GM13977 (cell line): Measurements from ENCODE around the gene PXN.

Experiments
- DNase-seq: peaks from one replicate; pipeline ENCODE4 v3.0.0; 2012; ENCODE audit warnings: low spot score
- in situ Hi-C: fragments of 300-500 bp; cut with MboI; formaldehyde crosslinking; loops from one replicate; pipeline ENCODE4 v1.12.0; 2022; ENCODE audit warnings: low sequenced_read_pairs, low pct_unique_long_range_greater_than_20kb, mixed read lengths, inconsistent platforms; ENCODE audit not compliant: unreplicated experiment
- TF ChIP-seq, protein P1 (sequence below): IDR thresholded peaks from 2 replicates; pipeline ENCODE4 v1.5.1; 2012; ENCODE audit warnings: mild to moderate bottlenecking, control low read depth; ENCODE audit not compliant: insufficient read depth; ENCODE audit errors: extremely low read depth, missing control alignments

The PXN gene

DNA sequence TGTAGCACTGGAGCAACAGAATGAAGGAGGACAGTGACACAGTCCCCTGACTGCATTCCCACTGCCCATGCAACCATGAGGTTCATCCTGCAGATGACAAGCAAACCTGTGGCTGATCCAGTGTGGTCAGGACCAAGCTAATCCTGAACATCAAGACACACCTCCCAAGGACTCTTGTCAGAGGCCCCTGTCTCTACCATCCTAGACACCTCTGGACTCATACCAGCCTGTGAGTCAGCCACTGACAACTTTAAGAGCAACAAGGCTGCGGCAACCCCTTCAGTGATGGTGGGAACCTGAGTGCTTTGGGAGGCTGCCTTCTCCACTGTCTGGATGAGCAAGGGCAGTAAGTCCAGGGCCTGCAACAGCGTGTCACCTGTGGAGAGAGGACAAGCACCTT lies 95.6 kb downstream of the PXN start:
- in situ Hi-C loops: no loop called here
- DNase-seq: no peak
- TF ChIP-seq, protein P1, sequence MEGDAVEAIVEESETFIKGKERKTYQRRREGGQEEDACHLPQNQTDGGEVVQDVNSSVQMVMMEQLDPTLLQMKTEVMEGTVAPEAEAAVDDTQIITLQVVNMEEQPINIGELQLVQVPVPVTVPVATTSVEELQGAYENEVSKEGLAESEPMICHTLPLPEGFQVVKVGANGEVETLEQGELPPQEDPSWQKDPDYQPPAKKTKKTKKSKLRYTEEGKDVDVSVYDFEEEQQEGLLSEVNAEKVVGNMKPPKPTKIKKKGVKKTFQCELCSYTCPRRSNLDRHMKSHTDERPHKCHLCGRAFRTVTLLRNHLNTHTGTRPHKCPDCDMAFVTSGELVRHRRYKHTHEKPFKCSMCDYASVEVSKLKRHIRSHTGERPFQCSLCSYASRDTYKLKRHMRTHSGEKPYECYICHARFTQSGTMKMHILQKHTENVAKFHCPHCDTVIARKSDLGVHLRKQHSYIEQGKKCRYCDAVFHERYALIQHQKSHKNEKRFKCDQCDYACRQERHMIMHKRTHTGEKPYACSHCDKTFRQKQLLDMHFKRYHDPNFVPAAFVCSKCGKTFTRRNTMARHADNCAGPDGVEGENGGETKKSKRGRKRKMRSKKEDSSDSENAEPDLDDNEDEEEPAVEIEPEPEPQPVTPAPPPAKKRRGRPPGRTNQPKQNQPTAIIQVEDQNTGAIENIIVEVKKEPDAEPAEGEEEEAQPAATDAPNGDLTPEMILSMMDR: no peak

DNA sequence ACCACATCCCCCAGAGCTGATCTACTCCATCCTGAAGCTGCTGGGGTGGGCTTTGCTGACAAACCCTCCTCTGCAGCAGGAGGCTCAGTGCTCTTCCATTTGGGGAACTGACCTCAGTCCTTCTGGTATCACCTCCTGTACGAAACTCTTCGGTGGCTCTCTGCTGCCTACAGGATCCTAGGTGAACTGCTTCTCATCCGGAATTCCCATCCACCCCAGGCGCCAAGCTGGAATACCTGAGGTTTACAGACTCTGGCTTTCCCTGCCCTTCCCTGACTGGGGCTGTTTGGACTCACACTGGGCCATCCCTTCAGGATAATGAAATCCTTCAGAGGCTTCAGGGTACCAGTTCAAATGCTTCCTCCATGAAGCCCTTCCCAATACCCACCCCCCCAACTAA lies 97.2 kb downstream of the PXN start:
- in situ Hi-C loops: no loop called here
- TF ChIP-seq, protein P1: no peak
- no peak for DNase-seq

DNA sequence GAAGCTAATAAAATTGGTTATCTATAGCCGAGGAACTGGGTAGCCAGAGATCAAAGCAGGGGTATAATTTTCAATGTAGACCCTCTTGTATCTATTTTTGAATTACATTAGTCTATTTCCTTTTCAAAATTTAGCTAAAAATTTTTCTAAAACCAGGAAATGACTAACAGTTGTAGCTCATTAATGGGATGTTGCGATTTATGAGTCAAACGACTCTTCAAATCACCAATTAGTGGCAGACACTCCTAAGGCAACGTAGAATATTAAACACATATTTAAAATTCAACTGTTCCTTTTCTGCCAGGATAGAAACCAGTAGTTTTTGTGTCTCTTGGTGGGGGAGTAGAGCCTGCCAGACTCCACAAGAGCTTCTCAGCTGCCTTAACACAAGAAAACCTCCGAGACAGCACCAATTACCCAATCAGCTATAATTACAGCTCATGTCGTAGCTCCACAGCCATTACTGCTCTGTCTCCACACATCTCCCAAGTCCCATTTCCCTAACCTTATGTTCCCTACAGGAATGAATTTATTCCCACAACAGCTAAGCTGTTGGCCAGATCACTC lies 97.9 kb downstream of the PXN start:
- in situ Hi-C loops: no loop called here
- TF ChIP-seq, protein P1: no peak
- DNase-seq: no peak

DNA sequence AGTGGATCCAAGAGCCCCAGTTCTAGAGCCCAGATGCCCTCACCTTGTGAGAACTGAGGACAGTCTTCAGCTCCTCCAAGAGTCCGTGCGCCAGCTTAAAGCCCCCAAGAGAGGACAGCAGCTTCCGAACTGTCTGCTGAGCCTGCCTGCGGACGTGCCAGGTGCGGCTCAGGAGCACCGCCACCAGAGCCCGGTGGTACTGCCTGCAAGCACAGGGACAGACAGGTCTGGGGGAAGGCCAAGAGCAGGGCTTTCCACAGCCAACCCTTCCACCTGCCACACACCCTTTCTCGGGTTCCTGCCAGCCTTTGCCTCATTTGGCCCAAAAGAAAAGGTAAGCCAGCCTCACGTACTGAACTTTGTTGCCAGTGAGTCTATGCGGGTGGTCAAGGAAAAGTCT lies 101.2 kb downstream of the PXN start:
- in situ Hi-C loops: no loop called here
- TF ChIP-seq, protein P1: no peak
- no peak for DNase-seq

DNA sequence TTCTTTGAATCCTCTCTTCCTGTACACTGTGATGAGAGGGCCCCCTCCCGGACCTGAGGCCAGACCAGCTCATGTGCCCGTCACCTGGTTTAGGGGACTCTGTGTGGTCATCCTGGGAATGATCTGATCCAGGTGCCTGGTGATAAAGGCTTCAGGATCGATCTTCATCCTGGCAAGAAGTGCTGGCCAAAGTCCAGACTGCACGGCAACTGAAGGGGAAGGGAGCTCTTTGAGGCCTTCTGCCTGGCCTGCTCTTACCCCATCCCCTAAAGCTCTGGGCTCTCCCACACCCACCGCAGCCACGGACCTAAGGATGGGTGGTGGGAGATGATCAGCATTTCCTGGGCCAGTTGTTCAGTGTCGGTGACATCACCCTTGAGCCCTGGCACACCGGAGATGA lies 102.8 kb downstream of the PXN start:
- no peak for DNase-seq
- TF ChIP-seq, protein P1: no peak
- in situ Hi-C loops: no loop called here

DNA sequence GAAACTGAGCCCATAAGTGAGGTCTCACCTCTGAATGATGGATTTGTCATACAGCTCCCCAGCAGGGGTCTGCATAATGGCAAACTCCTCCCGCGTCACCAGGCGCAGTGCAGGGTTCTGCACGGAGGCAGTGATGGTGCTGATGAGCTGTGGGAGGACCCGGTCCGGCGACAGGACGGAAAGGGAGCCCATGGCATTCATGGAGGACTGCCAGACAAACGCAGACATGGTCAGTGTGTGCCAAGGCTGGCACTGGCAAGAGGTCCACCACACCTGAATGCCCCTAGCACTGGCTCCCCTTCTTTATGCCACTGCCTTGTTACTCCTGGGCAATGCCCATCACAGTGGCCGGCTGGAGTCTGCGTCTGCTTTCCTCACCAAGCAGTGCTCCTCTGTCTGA lies 103.7 kb downstream of the PXN start:
- in situ Hi-C loops: no loop called here
- DNase-seq: no peak
- TF ChIP-seq, protein P1: no peak
